Neuron (in vitro differentiated cells): Measurements from ENCODE around the gene LSS.
"Not testable (repeated sequence)": the region's sequence is repeated elsewhere in the genome, so short reads cannot be mapped to it uniquely, and the experiment has no call there.

Experiments used
- H2AFZ ChIP-seq: one replicate; pipeline ENCODE4 v1.6.1; 2013; ENCODE audit warnings: low read depth, mild to moderate bottlenecking, inconsistent platforms, low read length, moderate library complexity
- H3K27me3 ChIP-seq: one replicate; pipeline ENCODE4 v1.6.1; 2013; ENCODE audit warnings: low read length; ENCODE audit not compliant: insufficient read depth
- H3K36me3 ChIP-seq: one replicate; pipeline ENCODE4 v1.6.1; 2013; ENCODE audit warnings: low read length; ENCODE audit not compliant: insufficient read depth
- H3K4me1 ChIP-seq: one replicate; pipeline ENCODE4 v1.6.1; 2013; ENCODE audit warnings: low read length; ENCODE audit not compliant: insufficient read depth
- H3K4me3 ChIP-seq: 2 replicates; pipeline ENCODE4 v1.5.1; 2013; ENCODE audit warnings: mild to moderate bottlenecking, low read length, moderate library complexity
- H3K9me3 ChIP-seq: one replicate; pipeline ENCODE4 v1.6.1; 2013; ENCODE audit warnings: low read length

The LSS gene

GRCh38 chr21:46189213-46189958 lies 39.2 kb downstream of the LSS start:
- peaks cover 41% of the 10 kb centered on the region for H3K4me1 ChIP-seq
- no peaks in the 10 kb centered on the region for H3K27me3 ChIP-seq
- H3K9me3 ChIP-seq: no peaks in the 10 kb centered on the region
- no peak overlapping the region for H2AFZ ChIP-seq
- peaks cover 38% of the 10 kb centered on the region for H3K36me3 ChIP-seq
- H3K4me3 ChIP-seq: no peak overlapping the region

- no peaks in the 10 kb centered on the region for H3K9me3 ChIP-seq
- H3K36me3 ChIP-seq: peaks cover 29% of the 10 kb centered on the region
- peaks cover 41% of the 10 kb centered on the region for H3K4me1 ChIP-seq
- no peak overlapping the region for H2AFZ ChIP-seq
- H3K4me3 ChIP-seq: no peak overlapping the region
- no peaks in the 10 kb centered on the region for H3K27me3 ChIP-seq
Observed at GRCh38 chr21:46188226-46189212, 40.1 kb downstream of the LSS start.

- H3K4me1 ChIP-seq: peaks cover 41% of the 10 kb centered on the region
- no peak overlapping the region for H3K4me3 ChIP-seq
- H3K36me3 ChIP-seq: peaks cover 24% of the 10 kb centered on the region
- no peak overlapping the region for H2AFZ ChIP-seq
- H3K27me3 ChIP-seq: no peaks in the 10 kb centered on the region
- H3K9me3 ChIP-seq: no peaks in the 10 kb centered on the region
Observed at GRCh38 chr21:46187814-46188213, 40.8 kb downstream of the LSS start.

GRCh38 chr21:46187261-46187660 lies 41.3 kb downstream of the LSS start:
- Histone ChIP-seq H3K9me3 (no peaks in the 10 kb centered on the region), H3K4me1 (peaks cover 41% of the 10 kb centered on the region), H3K27me3 (no peaks in the 10 kb centered on the region), H2AFZ (no peak overlapping the region), H3K4me3 (no peak overlapping the region), H3K36me3 (peaks cover 19% of the 10 kb centered on the region)

- no peaks in the 10 kb centered on the region for H3K9me3 ChIP-seq
- H2AFZ ChIP-seq: no peak overlapping the region
- H3K27me3 ChIP-seq: no peaks in the 10 kb centered on the region
- H3K4me1 ChIP-seq: peaks cover 34% of the 10 kb centered on the region
- H3K4me3 ChIP-seq: no peak overlapping the region
- H3K36me3 ChIP-seq: peaks cover 4% of the 10 kb centered on the region
Observed at GRCh38 chr21:46185716-46186115, 42.9 kb downstream of the LSS start.

- H3K4me3 ChIP-seq: peak overlapping the region; percentile 65
- H3K27me3 ChIP-seq: no peaks in the 10 kb centered on the region
- H3K4me1 ChIP-seq: peaks cover 26% of the 10 kb centered on the region
- no peaks in the 10 kb centered on the region for H3K36me3 ChIP-seq
- H3K9me3 ChIP-seq: no peaks in the 10 kb centered on the region
- no peak overlapping the region for H2AFZ ChIP-seq
Observed at GRCh38 chr21:46184625-46185555, 43.7 kb downstream of the LSS start.

- H3K27me3 ChIP-seq: no peaks in the 10 kb centered on the region
- H2AFZ ChIP-seq: no peak within 1 kb of the TSS
- H3K4me3 ChIP-seq: peak within 1 kb of the TSS; percentile 65
- peaks cover 2% of the 10 kb centered on the region for H3K9me3 ChIP-seq
- peaks cover 18% of the 10 kb centered on the region for H3K4me1 ChIP-seq
- no peaks in the 10 kb centered on the region for H3K36me3 ChIP-seq
Observed at GRCh38 chr21:46183910-46184624, 44.5 kb downstream of the LSS start, which contains the start of gene SPATC1L. SPATC1L (minus strand) TSS chr21:46184459; CDS start chr21:46182816, 1,643 bp downstream.

GRCh38 chr21:46183337-46183909 lies 45.2 kb downstream of the LSS start:
- not testable (repeated sequence) for H2AFZ ChIP-seq, H3K27me3 ChIP-seq, H3K9me3 ChIP-seq, H3K36me3 ChIP-seq
- Histone ChIP-seq H3K4me3 (peak overlapping the region; percentile 65), H3K4me1 (peaks cover 12% of the 10 kb centered on the region)

- Histone ChIP-seq H3K9me3 (peaks cover 2% of the 10 kb centered on the region), H3K36me3 (no peaks in the 10 kb centered on the region), H3K27me3 (no peaks in the 10 kb centered on the region), H2AFZ (no peak overlapping the region), H3K4me1 (peaks cover 5% of the 10 kb centered on the region), H3K4me3 (no peak overlapping the region)
Observed at GRCh38 chr21:46182548-46183336, 45.8 kb downstream of the LSS start.

GRCh38 chr21:46181953-46182547 lies 46.5 kb downstream of the LSS start:
- Histone ChIP-seq H3K36me3 (no peaks in the 10 kb centered on the region), H3K27me3 (no peaks in the 10 kb centered on the region), H2AFZ (no peak overlapping the region), H3K9me3 (peaks cover 2% of the 10 kb centered on the region), H3K4me1 (no peaks in the 10 kb centered on the region), H3K4me3 (no peak overlapping the region)

- Histone ChIP-seq H3K36me3 (no peaks in the 10 kb centered on the region), H3K9me3 (peaks cover 2% of the 10 kb centered on the region), H3K4me1 (no peaks in the 10 kb centered on the region), H3K4me3 (no peak overlapping the region), H3K27me3 (no peaks in the 10 kb centered on the region), H2AFZ (no peak overlapping the region)
Observed at GRCh38 chr21:46181436-46181835, 47.1 kb downstream of the LSS start.
